NK-92 (cell line): Measurements from ENCODE around the gene SLC2A11.

ENCODE experiments used
- DNase-seq: peaks from one replicate; lab custom pipeline; 2025; ENCODE audit not compliant: unreplicated experiment; lab: John Stamatoyannopoulos, UW

The SLC2A11 gene

GRCh38 chr22:23857606-23858483 lies at the start of gene SLC2A11:
SLC2A11 (plus strand) TSS chr22:23857875; CDS start chr22:23858000, 125 bp downstream.
- DNase-seq = peak; percentile 41

- DNase-seq = no peak
Measured at GRCh38 chr22:23812378-23812777, 45.3 kb upstream of the SLC2A11 start.

GRCh38 chr22:23815541-23816155 lies 42.0 kb upstream of the SLC2A11 start:
- DNase-seq = no peak

GRCh38 chr22:23816156-23816976 lies 41.3 kb upstream of the SLC2A11 start:
- no peak for DNase-seq

GRCh38 chr22:23817146-23817545 lies 40.5 kb upstream of the SLC2A11 start:
- no peak for DNase-seq

GRCh38 chr22:23818541-23818940 lies 39.1 kb upstream of the SLC2A11 start:
- DNase-seq = no peak

- DNase-seq = no peak
Measured at GRCh38 chr22:23820748-23821211, 36.9 kb upstream of the SLC2A11 start.

GRCh38 chr22:23822101-23822671 lies 35.5 kb upstream of the SLC2A11 start:
- no peak for DNase-seq

GRCh38 chr22:23823331-23823791 lies 34.3 kb upstream of the SLC2A11 start:
- no peak for DNase-seq

- no peak for DNase-seq
Measured at GRCh38 chr22:23824476-23825245, 33.0 kb upstream of the SLC2A11 start.

- DNase-seq = no peak
Measured at GRCh38 chr22:23825246-23825905, 32.3 kb upstream of the SLC2A11 start.

GRCh38 chr22:23826510-23827350 lies 30.9 kb upstream of the SLC2A11 start:
- no peak for DNase-seq

- no peak for DNase-seq
Measured at GRCh38 chr22:23827351-23827995, 30.2 kb upstream of the SLC2A11 start.

GRCh38 chr22:23828800-23829680 lies 28.6 kb upstream of the SLC2A11 start:
- no peak for DNase-seq

GRCh38 chr22:23829845-23830372 lies 27.8 kb upstream of the SLC2A11 start:
- DNase-seq = no peak

GRCh38 chr22:23831261-23831660 lies 26.4 kb upstream of the SLC2A11 start:
- DNase-seq = no peak

GRCh38 chr22:23831781-23832180 lies 25.9 kb upstream of the SLC2A11 start:
- DNase-seq = no peak
